ENCODE results near the gene SLC12A4. TPM values are rescaled to one million over a fixed set of nuclear protein-coding genes. Genes with fewer than 3 reads are reported as not detected.
A peak's percentile ranks its signal among the peaks of the same experiment; 100 is the strongest.

SLC12A4 gene
- total RNA-seq, 2 experiments from 2014 or later: 21.8 to 25.8 TPM

- H3K27ac Mint-ChIP-seq: no peak overlapping the region
- no peaks in the 10 kb centered on the region for H3K9me3 Mint-ChIP-seq (ENCODE audit: low read depth)
- DNase-seq: no peak
- H3K4me3 Mint-ChIP-seq: no peak overlapping the region
- ChIA-PET CTCF (interaction anchor here (1.2 to 3.9 kb wide), 2 partner anchors 20 to 49 kb away, joined by 3 to 20 read pairs; partner anchors contain the start of gene NRN1L), POLR2A (interaction anchor here (1.1 kb wide), 1 partner anchor 268 kb away, joined by 5 read pairs; no protein-coding TSS in a partner anchor)
- H3K4me1 Mint-ChIP-seq: peaks cover 22% of the 10 kb centered on the region
- intact Hi-C loops (cut with DNase I, micrococcal nuclease): no loop called here
- peaks cover 49% of the 10 kb centered on the region for H3K36me3 Mint-ChIP-seq (ENCODE audit: low read depth)
- no peaks in the 10 kb centered on the region for H3K27me3 Mint-ChIP-seq
- no peak for ATAC-seq
Measured at GRCh38 chr16:67932462-67932840, 36.0 kb downstream of the SLC12A4 start.

- no peak within 1 kb of the TSS for H3K4me3 Mint-ChIP-seq
- ATAC-seq: no peak
- intact Hi-C loops (cut with DNase I, micrococcal nuclease): no loop called here
- DNase-seq: peak; percentile 4
- peaks cover 44% of the 10 kb centered on the region for H3K36me3 Mint-ChIP-seq (ENCODE audit: low read depth)
- CTCF ChIA-PET: interaction anchor here (0.7 to 3.9 kb wide), 6 partner anchors 19 to 116 kb away, joined by 3 to 20 read pairs (median 3); partner anchors contain the start of gene NRN1L
- no peaks in the 10 kb centered on the region for H3K27me3 Mint-ChIP-seq
- peaks cover 17% of the 10 kb centered on the region for H3K4me1 Mint-ChIP-seq
- H3K27ac Mint-ChIP-seq: no peak within 1 kb of the TSS
- no peaks in the 10 kb centered on the region for H3K9me3 Mint-ChIP-seq (ENCODE audit: low read depth)
- POLR2A ChIA-PET: interaction anchor here (0.6 to 1.1 kb wide), 2 partner anchors 31 to 268 kb away, joined by 5 to 9 read pairs; no protein-coding TSS in a partner anchor
Measured at GRCh38 chr16:67931712-67932461, 36.5 kb downstream of the SLC12A4 start, which contains the start of gene CTRL. Gene CTRL (minus strand): TSS chr16:67931862. CDS start chr16:67931852, 10 bp downstream.

- POLR2A ChIA-PET: no interaction called here
Measured at GRCh38 chr16:67930678-67931211, 37.7 kb downstream of the SLC12A4 start.

GRCh38 chr16:67930191-67930590, 38.2 kb downstream of the SLC12A4 start:
- no peaks in the 10 kb centered on the region for H3K9me3 Mint-ChIP-seq (ENCODE audit: low read depth)
- H3K4me1 Mint-ChIP-seq: peaks cover 12% of the 10 kb centered on the region
- no peak overlapping the region for H3K4me3 Mint-ChIP-seq
- CTCF ChIA-PET: interaction anchor here (1.0 to 1.7 kb wide), 3 partner anchors 9 to 111 kb away, joined by 3 to 5 read pairs (median 4); no protein-coding TSS in a partner anchor
- H3K27me3 Mint-ChIP-seq: no peaks in the 10 kb centered on the region
- ATAC-seq (no peak), DNase-seq (peak; percentile 6)
- H3K36me3 Mint-ChIP-seq (ENCODE audit: low read depth): peaks cover 30% of the 10 kb centered on the region
- POLR2A ChIA-PET: interaction anchor here (0.6 kb wide), 1 partner anchor 53 kb away, joined by 4 read pairs; no protein-coding TSS in a partner anchor
- intact Hi-C loops (cut with DNase I, micrococcal nuclease): no loop called here
- H3K27ac Mint-ChIP-seq: no peak overlapping the region

More at GRCh38 chr16:67930678-67931211, 37.7 kb downstream of the SLC12A4 start:
- H3K27me3 Mint-ChIP-seq: no peaks in the 10 kb centered on the region
- H3K9me3 Mint-ChIP-seq (ENCODE audit: low read depth): no peaks in the 10 kb centered on the region
- H3K27ac Mint-ChIP-seq: no peak overlapping the region
- CTCF ChIA-PET: interaction anchor here (1.2 to 1.6 kb wide), 4 partner anchors 9 to 115 kb away, joined by 3 to 5 read pairs (median 3); no protein-coding TSS in a partner anchor
- H3K36me3 Mint-ChIP-seq (ENCODE audit: low read depth): peaks cover 36% of the 10 kb centered on the region
- H3K4me3 Mint-ChIP-seq: no peak overlapping the region
- ATAC-seq (no peak), DNase-seq (peak; percentile 8)
- intact Hi-C loops (cut with DNase I, micrococcal nuclease): no loop called here
- H3K4me1 Mint-ChIP-seq: peaks cover 16% of the 10 kb centered on the region

GRCh38 chr16:67928561-67929364, 39.7 kb downstream of the SLC12A4 start:
- Mint-ChIP-seq H3K27me3 (no peaks in the 10 kb centered on the region), H3K4me1 (no peaks in the 10 kb centered on the region), H3K9me3 (ENCODE audit: low read depth) (no peaks in the 10 kb centered on the region), H3K4me3 (no peak overlapping the region), H3K27ac (no peak overlapping the region), H3K36me3 (ENCODE audit: low read depth) (peaks cover 16% of the 10 kb centered on the region)
- POLR2A ChIA-PET: no interaction called here
- DNase-seq (peak; percentile 89), ATAC-seq (peak; percentile 92)
- intact Hi-C loops (cut with DNase I, micrococcal nuclease): loop anchor here (1.0 kb wide), 4 partner anchors 45 to 407 kb away; no protein-coding TSS in a partner anchor
- CTCF ChIA-PET: interaction anchor here (0.6 to 1.9 kb wide), 16 partner anchors 9 to 408 kb away, joined by 3 to 21 read pairs (median 4); partner anchors contain the start of gene NRN1L

GRCh38 chr16:67928147-67928546, 40.3 kb downstream of the SLC12A4 start:
- no peaks in the 10 kb centered on the region for H3K27me3 Mint-ChIP-seq
- POLR2A ChIA-PET: no interaction called here

GRCh38 chr16:67927131-67927941, 41.1 kb downstream of the SLC12A4 start:
- no peaks in the 10 kb centered on the region for H3K27me3 Mint-ChIP-seq
- POLR2A ChIA-PET: no interaction called here
- CTCF ChIA-PET: interaction anchor here (0.7 to 1.5 kb wide), 5 partner anchors 8 to 111 kb away, joined by 3 to 7 read pairs (median 4); no protein-coding TSS in a partner anchor
- peaks cover 3% of the 10 kb centered on the region for H3K4me1 Mint-ChIP-seq
- ATAC-seq (no peak), DNase-seq (no peak)
- H3K36me3 Mint-ChIP-seq (ENCODE audit: low read depth): peaks cover 10% of the 10 kb centered on the region
- H3K4me3 Mint-ChIP-seq: no peak overlapping the region
- no peaks in the 10 kb centered on the region for H3K9me3 Mint-ChIP-seq (ENCODE audit: low read depth)
- intact Hi-C loops (cut with DNase I, micrococcal nuclease): no loop called here
- H3K27ac Mint-ChIP-seq: no peak overlapping the region

More at GRCh38 chr16:67928147-67928546, 40.3 kb downstream of the SLC12A4 start:
- CTCF ChIA-PET: interaction anchor here (0.6 to 1.9 kb wide), 11 partner anchors 9 to 407 kb away, joined by 3 to 21 read pairs (median 4); partner anchors contain the start of gene NRN1L
- intact Hi-C loops (cut with DNase I, micrococcal nuclease): loop anchor here (1.0 kb wide), 4 partner anchors 45 to 407 kb away; no protein-coding TSS in a partner anchor
- DNase-seq: peak; percentile 6
- Mint-ChIP-seq H3K27ac (no peak overlapping the region), H3K36me3 (ENCODE audit: low read depth) (peaks cover 13% of the 10 kb centered on the region), H3K9me3 (ENCODE audit: low read depth) (no peaks in the 10 kb centered on the region), H3K4me1 (no peaks in the 10 kb centered on the region), H3K4me3 (no peak overlapping the region)
- peak; percentile 5 for ATAC-seq

GRCh38 chr16:67926181-67926750, 42.2 kb downstream of the SLC12A4 start:
- H3K27ac Mint-ChIP-seq: peak overlapping the region; percentile 3
- peaks cover 4% of the 10 kb centered on the region for H3K36me3 Mint-ChIP-seq (ENCODE audit: low read depth)
- no peaks in the 10 kb centered on the region for H3K9me3 Mint-ChIP-seq (ENCODE audit: low read depth)
- no peak for DNase-seq
- ChIA-PET CTCF (interaction anchor here (0.6 to 3.0 kb wide), 6 partner anchors 9 to 113 kb away, joined by 3 to 17 read pairs (median 5); no protein-coding TSS in a partner anchor), POLR2A (no interaction called here)
- H3K27me3 Mint-ChIP-seq: no peaks in the 10 kb centered on the region
- no peak overlapping the region for H3K4me3 Mint-ChIP-seq
- peaks cover 11% of the 10 kb centered on the region for H3K4me1 Mint-ChIP-seq
- intact Hi-C loops (cut with DNase I, micrococcal nuclease): no loop called here
- no peak for ATAC-seq

- POLR2A ChIA-PET: interaction anchor here (0.6 kb wide), 1 partner anchor 144 kb away, joined by 4 read pairs; no protein-coding TSS in a partner anchor
Measured at GRCh38 chr16:67924140-67924906, 44.1 kb downstream of the SLC12A4 start.

More at GRCh38 chr16:67924140-67924906, 44.1 kb downstream of the SLC12A4 start:
- H3K9me3 Mint-ChIP-seq (ENCODE audit: low read depth): no peaks in the 10 kb centered on the region
- H3K4me1 Mint-ChIP-seq: peaks cover 13% of the 10 kb centered on the region
- CTCF ChIA-PET: interaction anchor here (0.6 to 3.0 kb wide), 7 partner anchors 10 to 404 kb away, joined by 3 to 17 read pairs (median 4); no protein-coding TSS in a partner anchor
- H3K27ac Mint-ChIP-seq: peak overlapping the region; percentile 17
- H3K27me3 Mint-ChIP-seq: no peaks in the 10 kb centered on the region
- no peak overlapping the region for H3K4me3 Mint-ChIP-seq
- peaks cover 1% of the 10 kb centered on the region for H3K36me3 Mint-ChIP-seq (ENCODE audit: low read depth)
- DNase-seq: no peak
- ATAC-seq: no peak
- intact Hi-C loops (cut with DNase I, micrococcal nuclease): no loop called here

Measured in activated CD4-positive, alpha-beta T cell treated with anti-CD3 and anti-CD28 coated beads for 36 hours (primary cell).